ENCODE results near the gene GPHA2. TPM values are rescaled to one million over a fixed set of nuclear protein-coding genes. Genes with fewer than 3 reads are reported as not detected.

GPHA2 gene
- total RNA-seq, 1 donor from 2014 or later, result 0.41 TPM

GRCh38 chr11:64894070-64894811 is 41.5 kb downstream of the GPHA2 start:
- DNase-seq (ENCODE audit: low spot score, unreplicated experiment), result peak; percentile 86
- Mint-ChIP-seq H3K9me3 (ENCODE audit: low read depth) (no peaks in the 10 kb centered on the region), H3K36me3 (ENCODE audit: insufficient read depth) (no peaks in the 10 kb centered on the region), H3K27ac (no peak overlapping the region), H3K4me1 (ENCODE audit: low read depth) (peaks cover 30% of the 10 kb centered on the region), H3K4me3 (ENCODE audit: low read depth) (no peak overlapping the region), H3K27me3 (no peaks in the 10 kb centered on the region)
- TF ChIP-seq CTCF (IDR thresholded peaks at IDR 0.05; ENCODE audit: unreplicated experiment), result peak; percentile 91

GRCh38 chr11:64893194-64894069 is 42.3 kb downstream of the GPHA2 start:
- H3K4me3 Mint-ChIP-seq (ENCODE audit: low read depth), result peak overlapping the region; percentile 45

GRCh38 chr11:64892838-64893193 is 42.9 kb downstream of the GPHA2 start:
- no peak for TF ChIP-seq CTCF (IDR thresholded peaks at IDR 0.05; ENCODE audit: unreplicated experiment)
- DNase-seq (ENCODE audit: low spot score, unreplicated experiment), result no peak
- no peaks in the 10 kb centered on the region for H3K9me3 Mint-ChIP-seq (ENCODE audit: low read depth)
- H3K4me1 Mint-ChIP-seq (ENCODE audit: low read depth), result peaks cover 40% of the 10 kb centered on the region
- H3K4me3 Mint-ChIP-seq (ENCODE audit: low read depth), result peak overlapping the region; percentile 65
- H3K36me3 Mint-ChIP-seq (ENCODE audit: insufficient read depth), result no peaks in the 10 kb centered on the region
- no peak overlapping the region for H3K27ac Mint-ChIP-seq
- no peaks in the 10 kb centered on the region for H3K27me3 Mint-ChIP-seq

More at GRCh38 chr11:64893194-64894069, 42.3 kb downstream of the GPHA2 start:
- H3K27me3 Mint-ChIP-seq, result no peaks in the 10 kb centered on the region
- no peaks in the 10 kb centered on the region for H3K36me3 Mint-ChIP-seq (ENCODE audit: insufficient read depth)
- no peak overlapping the region for H3K27ac Mint-ChIP-seq
- peaks cover 35% of the 10 kb centered on the region for H3K4me1 Mint-ChIP-seq (ENCODE audit: low read depth)
- DNase-seq (ENCODE audit: low spot score, unreplicated experiment), result no peak
- no peaks in the 10 kb centered on the region for H3K9me3 Mint-ChIP-seq (ENCODE audit: low read depth)
- TF ChIP-seq CTCF (IDR thresholded peaks at IDR 0.05; ENCODE audit: unreplicated experiment), result no peak

- Mint-ChIP-seq H3K27me3 (no peaks in the 10 kb centered on the region), H3K27ac (no peak overlapping the region), H3K4me1 (ENCODE audit: low read depth) (peaks cover 42% of the 10 kb centered on the region)
These were observed 43.3 kb downstream of the GPHA2 start for GRCh38 chr11:64892411-64892831.

More at GRCh38 chr11:64892411-64892831, 43.3 kb downstream of the GPHA2 start:
- DNase-seq (ENCODE audit: low spot score, unreplicated experiment), result no peak
- H3K4me3 Mint-ChIP-seq (ENCODE audit: low read depth), result peak overlapping the region; percentile 65
- TF ChIP-seq CTCF (IDR thresholded peaks at IDR 0.05; ENCODE audit: unreplicated experiment), result no peak
- H3K36me3 Mint-ChIP-seq (ENCODE audit: insufficient read depth), result no peaks in the 10 kb centered on the region
- H3K9me3 Mint-ChIP-seq (ENCODE audit: low read depth), result no peaks in the 10 kb centered on the region
